Loucy (cell line): ENCODE data around the gene ADO.

Experiments
- H2AFZ ChIP-seq: fragments of 200-600 bp; sonication (generic); 2 replicates; pipeline ENCODE4 v1.6.0; 2016; ENCODE audit warnings: antibody characterized with exemption, mild to moderate bottlenecking, low read length, moderate library complexity
- H3F3A ChIP-seq: fragments of 200-600 bp; 2 replicates; pipeline ENCODE4 v1.6.0; 2016; ENCODE audit warnings: antibody characterized with exemption, low read depth, mild to moderate bottlenecking
- H3K27me3 ChIP-seq: fragments of 200-600 bp; sonication (generic); 2 replicates; pipeline ENCODE4 v1.6.1; 2014; ENCODE audit warnings: low read length, mild to moderate bottlenecking; ENCODE audit not compliant: insufficient read depth, poor library complexity, severe bottlenecking
- H3K36me3 ChIP-seq: fragments of 200-600 bp; sonication (generic); 2 replicates; pipeline ENCODE4 v1.6.1; 2016; ENCODE audit warnings: low read length; ENCODE audit not compliant: insufficient read depth
- H3K4me1 ChIP-seq: fragments of 200-600 bp; sonication (generic); 2 replicates; pipeline ENCODE4 v1.5.1; 2014; ENCODE audit warnings: low read length, mild to moderate bottlenecking; ENCODE audit not compliant: insufficient read depth, poor library complexity, severe bottlenecking
- H3K4me2 ChIP-seq: fragments of 200-600 bp; sonication (generic); 2 replicates; pipeline ENCODE4 v1.6.0; 2014; ENCODE audit warnings: antibody characterized with exemption, low read length, low read depth, mild to moderate bottlenecking; ENCODE audit not compliant: poor library complexity, severe bottlenecking
- H3K4me3 ChIP-seq: fragments of 200-600 bp; sonication (generic); 2 replicates; pipeline ENCODE4 v1.5.1; 2014; ENCODE audit warnings: low read length, mild to moderate bottlenecking, mixed read lengths; ENCODE audit not compliant: poor library complexity, severe bottlenecking
- H3K79me2 ChIP-seq: fragments of 200-600 bp; sonication (generic); 2 replicates; pipeline ENCODE4 v1.6.1; 2014; ENCODE audit warnings: low read length; ENCODE audit not compliant: insufficient read depth
- H3K9ac ChIP-seq: fragments of 200-600 bp; sonication (generic); 2 replicates; pipeline ENCODE4 v1.6.0; 2014; ENCODE audit warnings: mild to moderate bottlenecking, low read depth, low read length, moderate library complexity; ENCODE audit not compliant: poor library complexity, severe bottlenecking
- H3K9me2 ChIP-seq: fragments of 200-600 bp; sonication (generic); replicated peaks from 2 replicates; pipeline ENCODE4 v1.6.1; 2016; ENCODE audit warnings: low read depth, low read length, mixed read lengths
- H3K9me3 ChIP-seq: fragments of 200-600 bp; sonication (generic); 2 replicates; pipeline ENCODE4 v1.6.1; 2014; ENCODE audit warnings: mild to moderate bottlenecking, antibody characterized with exemption, low read length, low read depth; ENCODE audit not compliant: insufficient read depth
- H4K20me1 ChIP-seq: fragments of 200-600 bp; sonication (generic); 2 replicates; pipeline ENCODE4 v1.6.0; 2014; ENCODE audit warnings: antibody characterized with exemption, low read length, mild to moderate bottlenecking; ENCODE audit not compliant: insufficient read depth, poor library complexity, severe bottlenecking
- CTCF ChIP-seq: fragments of 200-600 bp; sonication (generic); conservative IDR thresholded peaks from 2 replicates; pipeline ENCODE4 v1.5.1; 2014; ENCODE audit warnings: mild to moderate bottlenecking, antibody characterized with exemption, low read length
- EZH2phosphoT487 ChIP-seq: fragments of 200-600 bp; IDR thresholded peaks from 2 replicates; pipeline ENCODE4 v1.6.1; 2018; ENCODE audit warnings: antibody characterized with exemption, mild to moderate bottlenecking, moderate library complexity, borderline replicate concordance

The ADO gene

GRCh38 chr10:62790019-62790555 lies 14.4 kb upstream of the ADO start:
- Histone ChIP-seq H3K36me3 (no peaks in the 10 kb centered on the region), H4K20me1 (no peaks in the 10 kb centered on the region), H3K9me2 (no peaks in the 10 kb centered on the region), H3K9me3 (no peaks in the 10 kb centered on the region), H3K4me1 (no peaks in the 10 kb centered on the region), H3K27me3 (no peaks in the 10 kb centered on the region), H3K4me2 (no peak overlapping the region), H2AFZ (no peak overlapping the region), H3K79me2 (no peaks in the 10 kb centered on the region), H3K9ac (no peak overlapping the region), H3K4me3 (no peak overlapping the region), H3F3A (no peaks in the 10 kb centered on the region)
- no peak for TF ChIP-seq CTCF
- no peak for TF ChIP-seq EZH2phosphoT487

GRCh38 chr10:62790571-62790970 lies 13.9 kb upstream of the ADO start:
- no peaks in the 10 kb centered on the region for H3F3A ChIP-seq
- H3K36me3 ChIP-seq = no peaks in the 10 kb centered on the region
- H3K4me3 ChIP-seq = no peak overlapping the region
- no peaks in the 10 kb centered on the region for H3K27me3 ChIP-seq
- TF ChIP-seq EZH2phosphoT487 = no peak
- no peak for TF ChIP-seq CTCF
- H3K9me3 ChIP-seq = no peaks in the 10 kb centered on the region
- no peaks in the 10 kb centered on the region for H4K20me1 ChIP-seq
- no peaks in the 10 kb centered on the region for H3K4me1 ChIP-seq
- no peak overlapping the region for H3K4me2 ChIP-seq
- no peak overlapping the region for H3K9ac ChIP-seq
- H2AFZ ChIP-seq = no peak overlapping the region
- H3K9me2 ChIP-seq = no peaks in the 10 kb centered on the region
- no peaks in the 10 kb centered on the region for H3K79me2 ChIP-seq

GRCh38 chr10:62792261-62792660 lies 12.3 kb upstream of the ADO start:
- Histone ChIP-seq H3K27me3 (peaks cover 15% of the 10 kb centered on the region), H3F3A (no peaks in the 10 kb centered on the region), H3K36me3 (no peaks in the 10 kb centered on the region), H3K4me2 (no peak overlapping the region), H3K4me3 (no peak overlapping the region), H3K9ac (no peak overlapping the region), H3K4me1 (no peaks in the 10 kb centered on the region), H3K9me2 (no peaks in the 10 kb centered on the region), H3K9me3 (no peaks in the 10 kb centered on the region), H2AFZ (no peak overlapping the region), H4K20me1 (no peaks in the 10 kb centered on the region), H3K79me2 (no peaks in the 10 kb centered on the region)
- no peak for TF ChIP-seq EZH2phosphoT487
- no peak for TF ChIP-seq CTCF
